Body of pancreas (tissue), 4 donors: Measurements from ENCODE around the gene TMEM154. TPM values are rescaled to one million over a fixed set of nuclear protein-coding genes. Genes with fewer than 3 reads are reported as not detected.

Source experiments
- ATAC-seq: fragments of 150-250 bp; one replicate; pipeline ENCODE4 v1.9.1; 2016
- DNase-seq, 4 donors: peaks; one replicate each; pipeline ENCODE4 v3.0.0-alpha.2; 2019
- H3K27ac ChIP-seq, 4 donors: fragments of 200-600 bp; sonication (generic); 1 replicate in 3 of 4; 2 replicates in 1 of 4; pipeline versions ENCODE4 v1.5.1 to v1.6.1; 2016 to 2019; ENCODE audit warnings: mild to moderate bottlenecking in 1 of 4, mixed read lengths in 1 of 4, moderate library complexity in 1 of 4
- H3K27me3 ChIP-seq, 2 donors: fragments of 200-600 bp; sonication (generic); one replicate each; pipeline ENCODE4 v1.6.0; 2016; ENCODE audit warnings: mild to moderate bottlenecking in 1 of 2
- H3K36me3 ChIP-seq, 2 donors: fragments of 200-600 bp; sonication (generic); replicated peaks in 1 of 2; 2 replicates each; pipeline ENCODE4 v1.5.1; 2016; ENCODE audit warnings: low read depth in 2 of 2; ENCODE audit not compliant: insufficient read depth in 1 of 2
- H3K4me1 ChIP-seq: fragments of 200-600 bp; sonication (generic); one replicate; pipeline ENCODE4 v1.6.0; 2016
- H3K4me3 ChIP-seq, 2 donors: fragments of 200-600 bp; sonication (generic); 1 replicate in 1 of 2; 2 replicates in 1 of 2; pipeline ENCODE4 v1.5.1; 2016 to 2019
- H3K9me3 ChIP-seq, 3 donors: fragments of 200-600 bp; sonication (generic); 1 replicate in 2 of 3; 2 replicates in 1 of 3; pipeline ENCODE4 v1.5.1; 2016
- POLR2A ChIP-seq, 3 donors: fragments of 450-650 bp; IDR thresholded peaks; one replicate each; pipeline ENCODE4 v1.6.1; 2016; ENCODE audit warnings: antibody characterized with exemption in 3 of 3, mild to moderate bottlenecking in 2 of 3
- WGBS, 2 donors: methylation state at CpG; one replicate each; pipeline ENCODE4 v1.1.5; 2017; 5-methylcytosine and 5-hydroxymethylcytosine counted together
- intact Hi-C: fragments of 100-400 bp; cut with DNase I; formaldehyde crosslinking; loops from one replicate; pipeline ENCODE4 v1.15.1; 2023
- total RNA-seq, 2 donors: library from RNA; depleted of rRNA; stranded (reverse); fragments of >200 nt; gene quantifications; one replicate each; pipeline ENCODE4 v1.1.0, GENCODE V29; 2016
- TF ChIP-seq, protein P1 (sequence below), 7 experiments: fragments of 450-650 bp in 4 of 7; fragments of 200-600 bp in 3 of 7; sonication (generic) in 3 of 7; IDR thresholded peaks; one replicate each; pipeline ENCODE4 v1.5.1; 2016 to 2019; ENCODE audit warnings: antibody characterized with exemption in 7 of 7

The TMEM154 gene
- total RNA-seq, 2 donors from 2014 or later, result under 0.01 to 0.52 TPM

GRCh38 chr4:152707632-152708031, 27.8 kb upstream of the TMEM154 start:
- H3K4me3 ChIP-seq, result no peak overlapping the region
- H3K36me3 ChIP-seq, result no peaks in the 10 kb centered on the region
- no peak overlapping the region for H3K27ac ChIP-seq
- TF ChIP-seq, protein P1, sequence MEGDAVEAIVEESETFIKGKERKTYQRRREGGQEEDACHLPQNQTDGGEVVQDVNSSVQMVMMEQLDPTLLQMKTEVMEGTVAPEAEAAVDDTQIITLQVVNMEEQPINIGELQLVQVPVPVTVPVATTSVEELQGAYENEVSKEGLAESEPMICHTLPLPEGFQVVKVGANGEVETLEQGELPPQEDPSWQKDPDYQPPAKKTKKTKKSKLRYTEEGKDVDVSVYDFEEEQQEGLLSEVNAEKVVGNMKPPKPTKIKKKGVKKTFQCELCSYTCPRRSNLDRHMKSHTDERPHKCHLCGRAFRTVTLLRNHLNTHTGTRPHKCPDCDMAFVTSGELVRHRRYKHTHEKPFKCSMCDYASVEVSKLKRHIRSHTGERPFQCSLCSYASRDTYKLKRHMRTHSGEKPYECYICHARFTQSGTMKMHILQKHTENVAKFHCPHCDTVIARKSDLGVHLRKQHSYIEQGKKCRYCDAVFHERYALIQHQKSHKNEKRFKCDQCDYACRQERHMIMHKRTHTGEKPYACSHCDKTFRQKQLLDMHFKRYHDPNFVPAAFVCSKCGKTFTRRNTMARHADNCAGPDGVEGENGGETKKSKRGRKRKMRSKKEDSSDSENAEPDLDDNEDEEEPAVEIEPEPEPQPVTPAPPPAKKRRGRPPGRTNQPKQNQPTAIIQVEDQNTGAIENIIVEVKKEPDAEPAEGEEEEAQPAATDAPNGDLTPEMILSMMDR (IDR thresholded peaks at IDR 0.05), result no peak
- TF ChIP-seq POLR2A (IDR thresholded peaks at IDR 0.05), result no peak
- H3K27me3 ChIP-seq, result no peaks in the 10 kb centered on the region
- 70 to 80% methylated on average over 5 of the region's 5 CpGs for WGBS, 2 donors
- intact Hi-C loops, result no loop called here
- no peaks in the 10 kb centered on the region for H3K4me1 ChIP-seq
- ATAC-seq (no peak), DNase-seq (no peak)
- H3K9me3 ChIP-seq, result no peaks in the 10 kb centered on the region

GRCh38 chr4:152705903-152706302, 26.1 kb upstream of the TMEM154 start:
- Histone ChIP-seq H3K4me1 (no peaks in the 10 kb centered on the region), H3K27me3 (no peaks in the 10 kb centered on the region), H3K9me3 (no peaks in the 10 kb centered on the region), H3K36me3 (no peaks in the 10 kb centered on the region), H3K27ac (no peak overlapping the region), H3K4me3 (no peak overlapping the region)
- ATAC-seq (no peak), DNase-seq (no peak)
- WGBS, 2 donors, result 69 to 86% methylated on average over 1 of the region's 1 CpG
- TF ChIP-seq, protein P1 (IDR thresholded peaks at IDR 0.05), result no peak
- no peak for TF ChIP-seq POLR2A (IDR thresholded peaks at IDR 0.05)
- intact Hi-C loops, result no loop called here

DNA sequence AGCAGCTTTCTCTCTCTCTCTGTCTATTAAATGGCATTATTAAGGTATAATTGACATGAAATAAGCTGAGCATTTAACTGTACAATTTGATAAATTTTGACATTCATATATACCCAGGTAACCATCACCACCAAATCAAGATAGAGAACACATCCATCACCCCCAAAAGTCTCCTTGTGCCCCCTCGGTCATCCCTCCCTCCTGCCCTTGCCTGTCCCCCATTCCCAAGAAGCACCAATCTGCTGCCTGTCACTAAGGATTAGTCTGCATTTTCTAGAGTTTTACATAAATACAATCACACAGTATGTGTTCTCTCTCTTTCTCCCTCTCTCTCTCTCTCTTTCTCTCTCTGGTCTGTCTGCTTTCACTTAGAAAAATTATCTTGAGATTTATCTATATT, 25.0 kb upstream of the TMEM154 start:
- Histone ChIP-seq H3K9me3 (no peaks in the 10 kb centered on the region), H3K4me1 (no peaks in the 10 kb centered on the region), H3K27ac (no peak overlapping the region), H3K27me3 (no peaks in the 10 kb centered on the region), H3K36me3 (no peaks in the 10 kb centered on the region), H3K4me3 (no peak overlapping the region)
- no peak for ATAC-seq
- intact Hi-C loops, result no loop called here
- TF ChIP-seq, protein P1 (IDR thresholded peaks at IDR 0.05), result no peak
- no peak for TF ChIP-seq POLR2A (IDR thresholded peaks at IDR 0.05)
- no peak for DNase-seq
- 45 to 60% methylated on average over 1 of the region's 1 CpG for WGBS, 2 donors

DNA sequence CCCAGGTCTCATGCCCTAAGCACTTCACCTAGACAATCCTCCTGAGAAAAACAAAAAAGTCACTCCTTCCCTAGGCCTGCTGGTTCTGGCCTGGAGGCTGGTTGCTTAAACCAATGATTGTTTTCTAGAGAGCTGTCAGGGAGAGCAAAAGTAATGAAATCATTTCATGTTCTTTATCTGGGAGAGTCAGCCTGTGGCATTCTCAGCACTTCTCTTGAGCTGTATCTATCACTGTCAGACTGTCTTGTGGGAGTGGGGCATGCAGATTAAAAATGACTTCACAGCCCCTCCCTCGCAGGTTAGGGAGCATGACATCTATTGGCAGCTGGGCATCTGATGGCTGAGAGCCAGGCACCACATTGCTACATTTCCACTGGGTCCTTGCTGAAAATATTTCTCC, 20.4 kb upstream of the TMEM154 start:
- no peaks in the 10 kb centered on the region for H3K4me1 ChIP-seq
- 42 to 82% methylated on average over 1 of the region's 1 CpG for WGBS, 2 donors
- H3K36me3 ChIP-seq, result no peaks in the 10 kb centered on the region
- H3K27ac ChIP-seq, result no peak overlapping the region
- H3K9me3 ChIP-seq, result no peaks in the 10 kb centered on the region
- ATAC-seq (no peak), DNase-seq (no peak)
- intact Hi-C loops, result no loop called here
- TF ChIP-seq, protein P1 (IDR thresholded peaks at IDR 0.05), result no peak
- TF ChIP-seq POLR2A (IDR thresholded peaks at IDR 0.05), result no peak
- H3K27me3 ChIP-seq, result no peaks in the 10 kb centered on the region
- no peak overlapping the region for H3K4me3 ChIP-seq

DNA sequence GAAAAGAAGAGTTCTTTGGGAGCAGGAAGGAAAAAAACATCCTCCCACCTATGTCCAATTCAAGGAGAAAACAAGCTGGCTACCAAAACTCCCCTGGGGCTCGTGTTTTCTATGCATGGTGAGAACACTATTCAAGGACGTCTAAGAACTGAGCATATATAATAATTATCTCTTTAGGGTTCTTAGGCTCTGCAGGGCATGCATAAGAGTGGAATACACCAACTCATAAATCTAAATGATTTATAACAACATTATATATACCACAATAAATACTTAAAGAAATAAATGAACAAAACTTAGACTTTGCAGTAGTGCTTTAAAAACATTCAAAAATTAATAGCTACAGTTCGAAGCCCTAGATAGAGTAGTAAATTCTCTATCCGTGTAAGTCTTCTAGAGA, 19.5 kb upstream of the TMEM154 start:
- no peak for TF ChIP-seq POLR2A (IDR thresholded peaks at IDR 0.05)
- TF ChIP-seq, protein P1 (IDR thresholded peaks at IDR 0.05), result no peak
- intact Hi-C loops, result no loop called here
- DNase-seq, result no peak
- ATAC-seq, result no peak
- 56 to 79% methylated on average over 4 of the region's 4 CpGs for WGBS, 2 donors
- H3K27me3 ChIP-seq, result no peaks in the 10 kb centered on the region
- H3K9me3 ChIP-seq, result no peaks in the 10 kb centered on the region
- H3K27ac ChIP-seq, result no peak overlapping the region
- no peak overlapping the region for H3K4me3 ChIP-seq
- H3K36me3 ChIP-seq, result no peaks in the 10 kb centered on the region
- no peaks in the 10 kb centered on the region for H3K4me1 ChIP-seq
